Astrocyte (in vitro differentiated cells and primary cell): ENCODE data around the gene ZNF653. TPM values are rescaled to one million over a fixed set of nuclear protein-coding genes. Genes with fewer than 3 reads are reported as not detected.
"Not testable (repeated sequence)": the region's sequence is repeated elsewhere in the genome, so short reads cannot be mapped to it uniquely, and the experiment has no call there.

Source experiments
- DNase-seq: peaks from one replicate; pipeline ENCODE4 v3.0.0-alpha.2; 2010; ENCODE audit warnings: low read depth
- FAIRE-seq: peaks from 2 replicates; lab custom pipeline; 2011; peaks lifted over from hg19 to GRCh38; lab: Jason Lieb, UNC
- H2AFZ ChIP-seq: 2 replicates; pipeline ENCODE4 v1.6.0; 2012; ENCODE audit warnings: low read depth, low read length, inconsistent platforms
- H3K27ac ChIP-seq: 2 replicates; pipeline ENCODE4 v1.5.1; 2011; ENCODE audit warnings: low read depth, low read length, inconsistent platforms
- H3K27me3 ChIP-seq: 2 replicates; pipeline ENCODE4 v1.6.0; 2011; ENCODE audit warnings: low read length, inconsistent platforms; ENCODE audit not compliant: insufficient read depth
- H3K36me3 ChIP-seq: 2 replicates; pipeline ENCODE4 v1.5.1; 2011; ENCODE audit warnings: low read length, inconsistent platforms; ENCODE audit not compliant: insufficient read depth
- H3K4me1 ChIP-seq: 2 replicates; pipeline ENCODE4 v1.5.1; 2011; ENCODE audit warnings: low read length, inconsistent platforms; ENCODE audit not compliant: insufficient read depth
- H3K4me2 ChIP-seq: 2 replicates; pipeline ENCODE4 v1.6.0; 2012; ENCODE audit warnings: low read length, inconsistent platforms
- H3K4me3 ChIP-seq: 2 replicates; pipeline ENCODE4 v1.5.1; 2011; ENCODE audit warnings: low read depth, mild to moderate bottlenecking, low read length, inconsistent platforms; ENCODE audit not compliant: insufficient read depth
- H3K79me2 ChIP-seq: 2 replicates; pipeline ENCODE4 v1.6.0; 2012; ENCODE audit warnings: mild to moderate bottlenecking, low read length, inconsistent platforms; ENCODE audit not compliant: insufficient read depth
- H3K9ac ChIP-seq: 2 replicates; pipeline ENCODE4 v1.6.0; 2012; ENCODE audit warnings: mild to moderate bottlenecking, low read length, inconsistent platforms
- H3K9me3 ChIP-seq: 2 replicates; pipeline ENCODE4 v1.5.1; 2012; ENCODE audit warnings: low read depth, mild to moderate bottlenecking, low read length, inconsistent platforms; ENCODE audit not compliant: insufficient read depth
- H4K20me1 ChIP-seq: 2 replicates; pipeline ENCODE4 v1.6.0; 2012; ENCODE audit warnings: low read length, inconsistent platforms; ENCODE audit not compliant: insufficient read depth
- H3K27ac Mint-ChIP-seq: one replicate; pipeline ENCODE4 v1.8.0; 2021; ENCODE audit warnings: mild to moderate bottlenecking, mixed read lengths; ENCODE audit not compliant: unreplicated experiment
- H3K27me3 Mint-ChIP-seq: one replicate; pipeline ENCODE4 v1.8.0; 2021; ENCODE audit warnings: low read depth, mixed read lengths; ENCODE audit not compliant: unreplicated experiment
- H3K36me3 Mint-ChIP-seq: one replicate; pipeline ENCODE4 v1.8.0; 2021; ENCODE audit warnings: low read depth, mixed read lengths; ENCODE audit not compliant: unreplicated experiment
- H3K4me1 Mint-ChIP-seq: one replicate; pipeline ENCODE4 v1.8.0; 2021; ENCODE audit warnings: low read depth, mixed read lengths; ENCODE audit not compliant: unreplicated experiment
- H3K4me3 Mint-ChIP-seq: one replicate; pipeline ENCODE4 v1.8.0; 2021; ENCODE audit warnings: mild to moderate bottlenecking, moderate library complexity, mixed read lengths; ENCODE audit not compliant: unreplicated experiment
- H3K9me3 Mint-ChIP-seq: one replicate; pipeline ENCODE4 v1.8.0; 2021; ENCODE audit warnings: mild to moderate bottlenecking, mixed read lengths; ENCODE audit not compliant: unreplicated experiment
- EZH2 ChIP-seq: IDR thresholded peaks from 2 replicates; pipeline ENCODE4 v1.6.1; 2012; ENCODE audit warnings: mild to moderate bottlenecking, low read length, inconsistent platforms; ENCODE audit not compliant: insufficient read depth
- total RNA-seq: library from RNA; stranded (reverse); gene quantifications from 2 replicates; pipeline ENCODE4 v1.2.1, GENCODE V29; 2021
- TF ChIP-seq, protein P1 (sequence below): IDR thresholded peaks from 2 replicates; pipeline ENCODE4 v1.5.1; 2011; ENCODE audit warnings: low read depth, mild to moderate bottlenecking, inconsistent platforms, low read length, moderate library complexity; ENCODE audit not compliant: insufficient read depth

Gene ZNF653
- total RNA-seq, 1 donor from 2014 or later = 7.6 TPM

DNA sequence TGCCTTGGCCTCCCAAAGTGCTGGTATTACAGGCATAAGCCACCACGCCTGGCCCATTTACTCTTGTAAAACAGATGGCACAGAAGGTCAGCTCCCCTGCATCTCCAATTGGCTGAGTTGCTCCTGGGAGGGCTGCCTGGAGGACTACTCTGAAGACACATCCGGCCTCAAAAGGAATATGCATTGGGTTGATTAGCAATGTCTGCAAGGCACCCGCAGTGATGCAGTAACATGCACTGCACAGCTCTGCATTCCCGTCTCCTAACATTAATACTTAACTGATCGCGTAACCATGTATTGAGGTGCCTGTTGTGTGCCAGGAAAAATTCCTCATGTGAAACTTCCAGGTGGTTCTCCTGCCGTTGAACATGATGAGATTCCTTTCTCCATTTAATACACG lies 29.8 kb downstream of the ZNF653 start:
- Histone ChIP-seq H2AFZ (no peak overlapping the region), H4K20me1 (no peaks in the 10 kb centered on the region), H3K4me2 (no peak overlapping the region), H3K27me3 (peaks cover 8% of the 10 kb centered on the region), H3K4me3 (no peak overlapping the region), H3K79me2 (no peaks in the 10 kb centered on the region), H3K4me1 (no peaks in the 10 kb centered on the region), H3K9me3 (no peaks in the 10 kb centered on the region), H3K27ac (no peak overlapping the region), H3K36me3 (no peaks in the 10 kb centered on the region), H3K9ac (no peak overlapping the region)
- Mint-ChIP-seq H3K27ac (no peak overlapping the region), H3K4me1 (no peaks in the 10 kb centered on the region), H3K9me3 (peaks cover 4% of the 10 kb centered on the region), H3K27me3 (peaks cover 34% of the 10 kb centered on the region), H3K36me3 (no peaks in the 10 kb centered on the region), H3K4me3 (no peak overlapping the region)
- FAIRE-seq (no peak), DNase-seq (no peak)
- TF ChIP-seq, protein P1, sequence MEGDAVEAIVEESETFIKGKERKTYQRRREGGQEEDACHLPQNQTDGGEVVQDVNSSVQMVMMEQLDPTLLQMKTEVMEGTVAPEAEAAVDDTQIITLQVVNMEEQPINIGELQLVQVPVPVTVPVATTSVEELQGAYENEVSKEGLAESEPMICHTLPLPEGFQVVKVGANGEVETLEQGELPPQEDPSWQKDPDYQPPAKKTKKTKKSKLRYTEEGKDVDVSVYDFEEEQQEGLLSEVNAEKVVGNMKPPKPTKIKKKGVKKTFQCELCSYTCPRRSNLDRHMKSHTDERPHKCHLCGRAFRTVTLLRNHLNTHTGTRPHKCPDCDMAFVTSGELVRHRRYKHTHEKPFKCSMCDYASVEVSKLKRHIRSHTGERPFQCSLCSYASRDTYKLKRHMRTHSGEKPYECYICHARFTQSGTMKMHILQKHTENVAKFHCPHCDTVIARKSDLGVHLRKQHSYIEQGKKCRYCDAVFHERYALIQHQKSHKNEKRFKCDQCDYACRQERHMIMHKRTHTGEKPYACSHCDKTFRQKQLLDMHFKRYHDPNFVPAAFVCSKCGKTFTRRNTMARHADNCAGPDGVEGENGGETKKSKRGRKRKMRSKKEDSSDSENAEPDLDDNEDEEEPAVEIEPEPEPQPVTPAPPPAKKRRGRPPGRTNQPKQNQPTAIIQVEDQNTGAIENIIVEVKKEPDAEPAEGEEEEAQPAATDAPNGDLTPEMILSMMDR = no peak
- TF ChIP-seq EZH2 = no peak

DNA sequence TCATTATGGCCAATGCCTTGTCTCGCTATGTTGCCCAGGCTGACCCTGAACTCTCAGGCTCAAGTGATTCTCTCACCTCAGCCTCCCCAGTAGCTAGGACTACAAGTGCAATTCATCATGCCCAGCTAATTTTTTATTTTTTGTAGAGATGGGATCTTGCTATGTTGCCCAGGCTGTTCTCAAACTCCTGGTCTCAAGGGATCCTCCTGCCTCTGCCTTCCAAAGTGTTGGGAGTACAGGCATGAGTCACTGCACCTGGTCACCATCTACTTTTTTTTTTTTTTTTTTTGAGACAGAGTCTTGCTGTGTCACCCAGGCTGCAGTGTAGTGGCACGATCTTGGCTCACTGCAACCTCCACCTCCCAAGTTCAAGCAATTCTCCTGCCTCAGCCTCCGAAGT lies 30.3 kb downstream of the ZNF653 start:
- peaks cover 34% of the 10 kb centered on the region for H3K27me3 Mint-ChIP-seq
- H3K79me2 ChIP-seq, H3K27me3 ChIP-seq, H3K9me3 Mint-ChIP-seq, H3K9me3 ChIP-seq, H3K4me2 ChIP-seq, H3K4me1 ChIP-seq, DNase-seq, H3K4me1 Mint-ChIP-seq, H2AFZ ChIP-seq, H3K36me3 ChIP-seq, H3K27ac Mint-ChIP-seq, H3K9ac ChIP-seq, H3K27ac ChIP-seq, H4K20me1 ChIP-seq, H3K4me3 Mint-ChIP-seq, H3K36me3 Mint-ChIP-seq, H3K4me3 ChIP-seq, FAIRE-seq: not testable (repeated sequence)

DNA sequence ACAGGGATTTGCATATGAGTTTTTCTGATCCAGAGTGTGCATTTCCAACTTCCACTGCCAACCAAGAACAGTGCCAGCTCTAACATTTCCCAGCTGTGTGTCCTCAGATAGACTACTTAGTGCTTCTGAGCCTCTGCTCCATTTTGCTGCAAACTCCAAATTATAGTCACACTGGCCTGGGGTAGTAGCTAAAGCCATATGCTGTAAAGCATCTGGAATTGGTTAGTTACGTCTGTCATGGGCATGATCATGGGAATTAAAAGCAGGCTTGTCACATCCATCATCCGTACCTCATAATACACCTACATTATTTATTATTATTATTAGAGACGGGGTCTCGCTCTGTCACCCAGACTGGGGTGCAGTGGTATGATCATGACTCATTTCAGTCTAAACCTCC lies 31.9 kb downstream of the ZNF653 start:
- peaks cover 4% of the 10 kb centered on the region for H3K9me3 Mint-ChIP-seq
- H3K4me3 Mint-ChIP-seq = no peak overlapping the region
- Histone ChIP-seq H3K36me3 (no peaks in the 10 kb centered on the region), H3K27me3 (peaks cover 4% of the 10 kb centered on the region), H3K4me3 (no peak overlapping the region), H3K79me2 (no peaks in the 10 kb centered on the region), H3K9ac (no peak overlapping the region), H4K20me1 (no peaks in the 10 kb centered on the region), H3K9me3 (no peaks in the 10 kb centered on the region), H2AFZ (no peak overlapping the region), H3K4me1 (no peaks in the 10 kb centered on the region), H3K27ac (no peak overlapping the region), H3K4me2 (no peak overlapping the region)
- H3K4me1 Mint-ChIP-seq = no peaks in the 10 kb centered on the region
- H3K36me3 Mint-ChIP-seq = no peaks in the 10 kb centered on the region
- TF ChIP-seq, protein P1 = no peak
- no peak for TF ChIP-seq EZH2
- H3K27me3 Mint-ChIP-seq = peaks cover 29% of the 10 kb centered on the region
- FAIRE-seq (no peak), DNase-seq (no peak)
- no peak overlapping the region for H3K27ac Mint-ChIP-seq

DNA sequence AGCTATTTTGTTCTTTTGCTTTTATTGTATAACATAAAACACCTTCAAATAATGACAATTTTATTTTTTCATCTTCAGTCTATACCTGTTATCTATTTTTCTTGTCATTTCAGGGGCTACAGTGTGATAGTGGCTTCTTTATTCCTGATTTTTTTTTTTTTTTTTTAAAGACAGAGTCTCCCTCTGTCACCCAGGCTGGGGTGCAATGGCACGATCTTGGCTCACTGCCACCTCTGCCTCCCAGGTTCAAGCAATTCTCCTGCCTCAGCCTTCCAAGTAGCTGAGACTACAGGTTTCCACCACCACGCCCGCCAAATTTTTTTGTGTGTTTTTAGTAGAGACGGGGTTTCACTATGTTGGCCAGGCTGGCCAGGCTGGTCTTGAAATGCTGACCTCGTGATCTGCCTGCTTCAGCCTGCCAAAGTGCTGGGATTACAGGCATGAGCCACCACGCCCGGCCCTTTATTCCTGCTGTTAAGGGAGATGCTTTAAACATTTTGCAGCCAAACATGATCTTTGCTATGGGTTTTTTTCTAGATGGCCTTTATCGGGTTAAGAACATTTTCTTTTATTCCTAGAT lies 37.3 kb downstream of the ZNF653 start:
- peaks cover 11% of the 10 kb centered on the region for H3K27me3 Mint-ChIP-seq
- not testable (repeated sequence) for H4K20me1 ChIP-seq, H3K36me3 ChIP-seq, DNase-seq, H3K9me3 ChIP-seq, FAIRE-seq, H3K4me3 Mint-ChIP-seq, H3K27ac Mint-ChIP-seq, H3K27ac ChIP-seq, H3K36me3 Mint-ChIP-seq, H3K79me2 ChIP-seq, H3K4me2 ChIP-seq, H3K4me1 ChIP-seq, H2AFZ ChIP-seq, H3K9ac ChIP-seq, H3K4me3 ChIP-seq, H3K27me3 ChIP-seq, H3K9me3 Mint-ChIP-seq, H3K4me1 Mint-ChIP-seq
